ENCODE measurements around the gene SMIM45.

SMIM45 gene

GRCh38 chr22:41917903-41918791, 33.8 kb upstream of the SMIM45 start:
- 85% methylated on average over 22 of the region's 23 CpGs; no CpG with 5 or more reads in 1 of the 2 experiments for WGBS, 2 experiments (ENCODE audit: extremely low coverage in 1 of 2, insufficient coverage in 1 of 2, insufficient read length in 1 of 2, insufficient replicate concordance in 2 of 2, low coverage in 1 of 2, low lambda C conversion rate in 2 of 2, missing lambda C conversion rate in 1 of 2)
- Histone ChIP-seq H2BK12ac (ENCODE audit: low read depth, low read length) (peak overlapping the region; percentile 55; the same call in 1 of the 2 replicates), H3K4me3 (ENCODE audit: extremely low read depth in 1 of 4, insufficient read depth in 2 of 4, low read depth in 3 of 4, low read length in 4 of 4) (no peak overlapping the region), H3K18ac (ENCODE audit: extremely low read depth, low read length) (no peak overlapping the region), H3K27me3 (replicated peaks in 1 of 4; ENCODE audit: control insufficient read depth in 3 of 4, extremely low read depth in 1 of 4, insufficient read depth in 3 of 4, low read length in 3 of 4) (peaks cover 44 to 87% (median 76%) of the 10 kb centered on the region in 4 experiments), H2BK5ac (ENCODE audit: low read depth, low read length) (no peak overlapping the region), H3K23ac (ENCODE audit: insufficient read length) (no peak overlapping the region), H3K9ac (replicated peaks in 1 of 4; ENCODE audit: extremely low read depth in 1 of 4, low read depth in 3 of 4, low read length in 3 of 4) (no peak overlapping the region), H3K27ac (ENCODE audit: low read depth, low read length) (no peak overlapping the region), H2BK20ac (ENCODE audit: low read length) (no peak overlapping the region), H3K4ac (replicated peaks; ENCODE audit: insufficient read length, low read depth, low read length) (no peak overlapping the region), H4K8ac (ENCODE audit: extremely low read depth, insufficient read depth, low read length) (no peak overlapping the region), H4K5ac (ENCODE audit: insufficient read length, low read depth, low read length) (no peak overlapping the region), H4K20me1 (replicated peaks in 1 of 2; ENCODE audit: control insufficient read depth in 1 of 2, insufficient read depth in 2 of 2, low read length in 2 of 2) (peaks cover 0 to 16% of the 10 kb centered on the region in 2 experiments), H3K36me3 (ENCODE audit: control insufficient read depth in 2 of 4, insufficient read depth in 4 of 4, low read length in 3 of 4) (peaks cover 0 to 5% (median 0%) of the 10 kb centered on the region in 4 experiments; a peak in 1 of 8 replicates), H2BK15ac (ENCODE audit: low read length) (0 out of 2 replicates have a peak overlapping the region, but pooled peaks have one; percentile 48), H3K23me2 (ENCODE audit: low read depth, low read length) (peaks cover 12% of the 10 kb centered on the region; the same call in 1 of the 2 replicates), H3K4me2 (ENCODE audit: insufficient read depth in 1 of 2, low read depth in 2 of 2, low read length in 2 of 2) (no peak overlapping the region; a peak in 1 of 4 replicates), H3K56ac (replicated peaks; ENCODE audit: insufficient read length, low read depth, low read length) (no peak overlapping the region), H3K14ac (ENCODE audit: insufficient read length) (no peak overlapping the region), H2AK5ac (ENCODE audit: low read depth, low read length) (no peak overlapping the region), H3K4me1 (replicated peaks in 1 of 4; ENCODE audit: control insufficient read depth in 3 of 4, insufficient read depth in 4 of 4, low read length in 3 of 4) (peaks cover 0 to 20% (median 13%) of the 10 kb centered on the region in 4 experiments; a peak in 6 of 7 replicates), H3K9me3 (ENCODE audit: insufficient read depth in 2 of 2, low read depth in 1 of 2, low read length in 1 of 2) (no peaks in the 10 kb centered on the region), H3K79me2 (ENCODE audit: control insufficient read depth in 1 of 2, insufficient read depth in 2 of 2, low read length in 2 of 2) (no peaks in the 10 kb centered on the region), H2AFZ (ENCODE audit: low read length) (no peak overlapping the region), H2BK120ac (replicated peaks; ENCODE audit: low read depth, low read length) (no peak overlapping the region), H4K91ac (replicated peaks; ENCODE audit: insufficient read length, low read length) (no peak overlapping the region), H3K79me1 (ENCODE audit: low read depth, low read length) (no peaks in the 10 kb centered on the region)
- ChIA-PET CTCF (ENCODE audit: partially characterized antibody) (interaction anchor here (0.6 to 2.9 kb wide), 4 partner anchors 10 to 23 kb away, joined by 3 to 10 read pairs (median 4); no protein-coding TSS in a partner anchor), POLR2A (ENCODE audit: partially characterized antibody) (interaction anchor here (0.6 to 1.8 kb wide), 2 partner anchors 10 to 13 kb away, joined by 3 to 5 read pairs; no protein-coding TSS in a partner anchor)
- FAIRE-seq (no peak), DNase-seq (ENCODE audit: low read depth in 1 of 2, low spot score in 2 of 2) (no peak)
- TF ChIP-seq RNF2 (IDR thresholded peaks at IDR 0.05; ENCODE audit: borderline replicate concordance, low read depth, low read length, missing control alignments, poor library complexity, severe bottlenecking): no peak
- no peak for TF ChIP-seq JUN (IDR thresholded peaks at IDR 0.05; ENCODE audit: low read depth, low read length)
- no peak for TF ChIP-seq EZH2 (IDR thresholded peaks at IDR 0.05; ENCODE audit: low read depth, low read length, severe bottlenecking)
- TF ChIP-seq CBX5 (IDR thresholded peaks at IDR 0.05; ENCODE audit: low read depth, low read length): no peak
- no peak for TF ChIP-seq EGR1 (IDR thresholded peaks at IDR 0.05; ENCODE audit: borderline replicate concordance, low read depth, low read length)
- no peak for TF ChIP-seq SP4 (IDR thresholded peaks at IDR 0.05; ENCODE audit: low read length)
- no peak for TF ChIP-seq SAP30 (IDR thresholded peaks at IDR 0.05; ENCODE audit: insufficient read depth, insufficient replicate concordance, low read length)
- no peak for TF ChIP-seq SRF (IDR thresholded peaks at IDR 0.05; ENCODE audit: low read depth, low read length)
- no peak for TF ChIP-seq CREB1 (IDR thresholded peaks at IDR 0.05)
- TF ChIP-seq KDM4A (IDR thresholded peaks at IDR 0.05; ENCODE audit: low read depth, low read length, severe bottlenecking): no peak
- no peak for TF ChIP-seq CBX8 (IDR thresholded peaks at IDR 0.05; ENCODE audit: borderline replicate concordance, low read depth, low read length)

All from H1 (cell line).